ENCODE data around the gene YAF2. TPM values are rescaled to one million over a fixed set of nuclear protein-coding genes. Genes with fewer than 3 reads are reported as not detected.

YAF2 gene
- total and polyA plus RNA-seq, 10 donors: 15.9 to 83.7 (median 49.2) TPM

DNA sequence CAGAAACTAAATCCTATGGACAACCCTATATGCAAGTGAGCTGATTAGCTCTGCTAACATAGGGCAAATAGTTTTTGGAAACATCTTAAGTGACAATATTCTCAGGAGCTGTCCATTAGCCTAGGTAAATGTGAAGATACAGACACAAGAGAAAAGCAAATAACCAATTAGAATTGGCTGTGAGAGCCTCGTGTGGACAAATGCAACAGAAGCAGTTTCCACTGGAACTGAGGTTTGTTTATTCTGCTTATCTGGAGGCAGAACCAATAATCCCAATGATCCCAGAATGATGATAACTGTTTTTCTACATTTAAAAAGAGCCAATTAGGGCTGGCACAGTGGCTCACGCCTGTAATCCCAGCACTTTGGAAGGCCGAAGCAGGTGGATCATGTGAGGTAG lies 43.2 kb upstream of the YAF2 start:
- 63 to 71% (median 67%) methylated on average over 3 of the region's 3 CpGs for WGBS, 5 donors
- no peak overlapping the region for H3K27ac ChIP-seq
- intact Hi-C loops (cut with DNase I; ENCODE audit: low total_unique reads): no loop called here
- H3K4me1 ChIP-seq: peaks cover 0 to 10% (median 2%) of the 10 kb centered on the region in 6 donors
- no peak overlapping the region for H3K4me3 ChIP-seq
- DNase-seq: no peak
- TF ChIP-seq POLR2AphosphoS5 (IDR thresholded peaks at IDR 0.05) (no peak), POLR2A (IDR thresholded peaks at IDR 0.05) (no peak)
- TF ChIP-seq, protein P1, sequence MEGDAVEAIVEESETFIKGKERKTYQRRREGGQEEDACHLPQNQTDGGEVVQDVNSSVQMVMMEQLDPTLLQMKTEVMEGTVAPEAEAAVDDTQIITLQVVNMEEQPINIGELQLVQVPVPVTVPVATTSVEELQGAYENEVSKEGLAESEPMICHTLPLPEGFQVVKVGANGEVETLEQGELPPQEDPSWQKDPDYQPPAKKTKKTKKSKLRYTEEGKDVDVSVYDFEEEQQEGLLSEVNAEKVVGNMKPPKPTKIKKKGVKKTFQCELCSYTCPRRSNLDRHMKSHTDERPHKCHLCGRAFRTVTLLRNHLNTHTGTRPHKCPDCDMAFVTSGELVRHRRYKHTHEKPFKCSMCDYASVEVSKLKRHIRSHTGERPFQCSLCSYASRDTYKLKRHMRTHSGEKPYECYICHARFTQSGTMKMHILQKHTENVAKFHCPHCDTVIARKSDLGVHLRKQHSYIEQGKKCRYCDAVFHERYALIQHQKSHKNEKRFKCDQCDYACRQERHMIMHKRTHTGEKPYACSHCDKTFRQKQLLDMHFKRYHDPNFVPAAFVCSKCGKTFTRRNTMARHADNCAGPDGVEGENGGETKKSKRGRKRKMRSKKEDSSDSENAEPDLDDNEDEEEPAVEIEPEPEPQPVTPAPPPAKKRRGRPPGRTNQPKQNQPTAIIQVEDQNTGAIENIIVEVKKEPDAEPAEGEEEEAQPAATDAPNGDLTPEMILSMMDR (IDR thresholded peaks at IDR 0.05 in 8 of 11, conservative IDR thresholded peaks at IDR 0.05 in 3 of 11): no peak
- no peaks in the 10 kb centered on the region for H3K36me3 ChIP-seq
- no peaks in the 10 kb centered on the region for H3K9me3 ChIP-seq
- no peaks in the 10 kb centered on the region for H3K27me3 ChIP-seq (replicated peaks in 1 of 7)

DNA sequence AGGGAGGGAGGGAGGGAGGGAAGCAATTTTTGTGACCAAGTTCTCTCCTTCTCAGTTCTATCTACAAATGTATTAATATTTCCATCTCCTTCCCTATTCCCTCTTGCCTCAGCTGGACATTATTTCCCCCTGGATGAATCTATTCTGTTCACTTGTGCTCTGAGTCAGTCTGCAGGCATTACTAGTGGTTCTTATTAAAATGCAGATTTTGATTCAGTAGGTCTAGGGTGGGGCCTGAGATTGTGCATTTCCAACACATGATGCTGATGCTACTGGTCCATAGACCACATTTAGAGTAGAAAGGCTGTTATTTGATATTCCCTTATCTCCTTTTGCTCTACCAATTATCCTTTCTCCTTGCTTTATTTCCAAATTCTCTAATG lies 40.1 kb upstream of the YAF2 start:
- Histone ChIP-seq H3K9me3 (peaks cover 0 to 4% (median 0%) of the 10 kb centered on the region in 8 donors), H3K27me3 (replicated peaks in 1 of 7) (no peaks in the 10 kb centered on the region), H3K4me3 (no peak overlapping the region), H3K4me1 (no peaks in the 10 kb centered on the region), H3K27ac (no peak overlapping the region), H3K36me3 (no peaks in the 10 kb centered on the region)
- DNase-seq: no peak
- TF ChIP-seq, protein P1 (IDR thresholded peaks at IDR 0.05 in 8 of 11, conservative IDR thresholded peaks at IDR 0.05 in 3 of 11): no peak
- no peak for TF ChIP-seq POLR2A (IDR thresholded peaks at IDR 0.05)
- no peak for TF ChIP-seq POLR2AphosphoS5 (IDR thresholded peaks at IDR 0.05)
- intact Hi-C loops (cut with DNase I; ENCODE audit: low total_unique reads): no loop called here

DNA sequence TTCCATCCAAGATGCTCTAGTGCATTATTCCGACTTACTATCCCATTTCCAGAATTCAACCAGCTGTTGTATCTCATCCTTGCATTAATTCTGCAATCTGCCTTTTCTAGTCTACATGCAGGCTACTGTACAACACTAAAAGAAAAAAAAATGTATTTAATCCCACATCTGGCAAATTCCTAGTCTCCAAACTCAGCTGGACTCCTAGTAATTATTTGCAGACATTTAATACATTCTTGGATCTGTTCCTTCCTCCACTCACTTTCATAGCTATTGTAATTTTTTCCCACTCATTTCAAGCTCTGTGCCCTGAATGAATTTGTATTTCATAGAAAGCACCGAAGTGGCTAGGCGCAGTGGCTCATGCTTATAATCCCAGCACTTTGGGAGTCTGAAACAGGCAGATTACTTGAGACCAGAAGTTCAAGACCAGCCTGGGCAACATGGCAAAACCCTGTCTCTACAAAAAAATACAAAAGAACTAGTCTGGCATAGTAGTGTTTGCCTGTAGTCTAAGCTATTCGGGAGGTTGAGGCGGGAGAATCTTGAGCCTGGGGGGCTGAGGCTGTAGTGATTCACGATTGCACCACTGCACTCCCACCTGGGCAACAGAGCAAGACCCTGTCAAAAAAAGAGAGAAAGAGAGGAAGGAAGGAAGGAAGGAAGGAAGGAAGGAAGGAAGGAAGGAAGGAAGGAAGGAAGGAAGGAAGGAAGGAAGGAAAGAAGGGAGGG lies 39.5 kb upstream of the YAF2 start:
- Histone ChIP-seq H3K27me3 (replicated peaks in 1 of 7) (peaks cover 0 to under 1% (median 0%) of the 10 kb centered on the region in 7 donors), H3K4me3 (no peak overlapping the region), H3K4me1 (no peaks in the 10 kb centered on the region), H3K27ac (no peak overlapping the region), H3K36me3 (no peaks in the 10 kb centered on the region), H3K9me3 (peaks cover 0 to 8% (median 2%) of the 10 kb centered on the region in 8 donors)
- intact Hi-C loops (cut with DNase I; ENCODE audit: low total_unique reads): no loop called here
- 89 to 98% (median 93%) methylated on average over 6 of the region's 6 CpGs for WGBS, 5 donors
- DNase-seq: no peak
- TF ChIP-seq POLR2A (IDR thresholded peaks at IDR 0.05) (no peak), POLR2AphosphoS5 (IDR thresholded peaks at IDR 0.05) (no peak)
- TF ChIP-seq, protein P1 (IDR thresholded peaks at IDR 0.05 in 8 of 11, conservative IDR thresholded peaks at IDR 0.05 in 3 of 11): no peak

DNA sequence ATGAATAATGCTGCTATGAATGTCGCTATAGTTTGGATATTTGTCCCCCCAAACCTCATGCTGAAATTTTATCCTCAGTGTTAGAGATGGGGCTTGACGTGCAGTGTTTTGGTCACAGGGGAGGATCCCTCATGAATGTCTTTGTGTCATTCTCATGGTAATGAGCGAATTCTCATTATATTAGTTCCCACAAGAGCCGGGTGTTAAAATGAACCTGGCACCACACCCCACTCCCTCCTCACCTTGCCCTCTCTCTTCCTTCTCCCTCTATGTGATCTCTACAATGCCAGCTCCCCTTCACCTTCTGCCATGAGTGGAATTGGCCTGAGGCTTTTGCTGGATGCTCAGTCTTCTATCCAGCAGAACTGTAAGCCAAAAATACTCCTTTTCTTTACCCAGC lies 37.5 kb upstream of the YAF2 start:
- H3K27me3 ChIP-seq (replicated peaks in 1 of 7): peaks cover 0 to 5% (median 0%) of the 10 kb centered on the region in 7 donors
- no peak for DNase-seq
- WGBS, 5 donors: 93 to 97% (median 95%) methylated on average over 4 of the region's 4 CpGs
- TF ChIP-seq POLR2A (IDR thresholded peaks at IDR 0.05) (no peak), POLR2AphosphoS5 (IDR thresholded peaks at IDR 0.05) (no peak)
- TF ChIP-seq, protein P1 (IDR thresholded peaks at IDR 0.05 in 8 of 11, conservative IDR thresholded peaks at IDR 0.05 in 3 of 11): no peak
- H3K4me3 ChIP-seq: no peak overlapping the region
- no peak overlapping the region for H3K27ac ChIP-seq
- peaks cover 0 to 9% (median 2%) of the 10 kb centered on the region in 8 donors for H3K9me3 ChIP-seq
- intact Hi-C loops (cut with DNase I; ENCODE audit: low total_unique reads): no loop called here
- H3K4me1 ChIP-seq: peaks cover 0 to 10% (median 7%) of the 10 kb centered on the region in 6 donors
- H3K36me3 ChIP-seq: no peaks in the 10 kb centered on the region
